Endothelial cell of umbilical vein (primary cell): Measurements from ENCODE around the gene SPEN.
"Not testable (repeated sequence)": the region's sequence is repeated elsewhere in the genome, so short reads cannot be mapped to it uniquely, and the experiment has no call there.

Experiments
- EZH2 ChIP-seq: IDR thresholded peaks from 2 replicates; pipeline ENCODE4 v1.6.1; 2012; ENCODE audit warnings: borderline replicate concordance, low read depth, mild to moderate bottlenecking, moderate library complexity, low read length, inconsistent platforms; ENCODE audit not compliant: severe bottlenecking
- FOS ChIP-seq: IDR thresholded peaks from 2 replicates; pipeline ENCODE4 v1.6.1; 2011; ENCODE audit warnings: mild to moderate bottlenecking, low read length, moderate library complexity, borderline replicate concordance; ENCODE audit not compliant: insufficient read depth
- GATA2 ChIP-seq: IDR thresholded peaks from 2 replicates; pipeline ENCODE4 v1.7.0; 2011; ENCODE audit warnings: low read depth, mild to moderate bottlenecking, moderate library complexity, mixed read lengths, low read length; ENCODE audit not compliant: insufficient read length, insufficient read depth
- JUN ChIP-seq: IDR thresholded peaks from 2 replicates; pipeline ENCODE4 v1.6.1; 2011; ENCODE audit warnings: borderline replicate concordance, low read depth; ENCODE audit not compliant: insufficient read length, insufficient read depth
- MYC ChIP-seq: IDR thresholded peaks from one replicate; pipeline ENCODE4 v1.6.1; 2011; ENCODE audit warnings: mild to moderate bottlenecking, low read depth, low read length
- POLR2A ChIP-seq: IDR thresholded peaks from 2 replicates; pipeline ENCODE4 v1.6.1; 2012; ENCODE audit warnings: low read depth, mild to moderate bottlenecking, control low read depth, low read length
- POLR2AphosphoS5 ChIP-seq: IDR thresholded peaks from 2 replicates; pipeline ENCODE4 v1.6.1; 2012; ENCODE audit warnings: low read depth, mild to moderate bottlenecking, control low read depth, low read length, moderate library complexity; ENCODE audit not compliant: insufficient read depth
- TF ChIP-seq, protein P1 (sequence below), 2 donors: IDR thresholded peaks; 1 replicate in 1 of 2; 2 replicates in 1 of 2; pipeline ENCODE4 v1.5.1; 2011; ENCODE audit warnings: low read length in 2 of 2, mild to moderate bottlenecking in 2 of 2, moderate library complexity in 2 of 2, control low read depth in 1 of 2, inconsistent platforms in 1 of 2, low read depth in 1 of 2; ENCODE audit not compliant: insufficient read depth in 1 of 2; ENCODE audit errors: extremely low read depth in 1 of 2
- TF ChIP-seq, protein P2 (sequence below): IDR thresholded peaks from 2 replicates; pipeline ENCODE4 v1.6.1; 2011; ENCODE audit not compliant: insufficient read depth, insufficient read length

DNA sequence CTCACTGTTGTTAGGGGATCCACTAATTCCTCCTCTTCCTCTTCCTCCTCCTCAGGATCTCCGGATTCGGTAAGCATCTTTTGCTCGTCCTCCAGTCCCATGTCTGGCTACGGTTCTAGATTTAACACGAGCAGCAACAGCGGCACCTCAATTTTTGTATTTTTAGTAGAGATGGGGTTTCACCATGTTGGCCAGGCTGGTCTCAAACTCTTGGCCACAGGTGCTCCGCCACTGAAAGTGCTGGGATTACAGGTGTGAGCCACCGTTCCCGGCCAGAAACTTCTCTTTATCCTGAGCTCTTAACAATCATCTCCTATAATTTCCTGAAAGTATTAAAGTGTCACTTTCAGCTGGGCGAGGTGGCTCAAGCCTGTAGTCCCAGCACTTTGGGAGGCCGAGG, 40.0 kb upstream of the SPEN start, which contains the start of gene UQCRHL:
- TF ChIP-seq, protein P1, sequence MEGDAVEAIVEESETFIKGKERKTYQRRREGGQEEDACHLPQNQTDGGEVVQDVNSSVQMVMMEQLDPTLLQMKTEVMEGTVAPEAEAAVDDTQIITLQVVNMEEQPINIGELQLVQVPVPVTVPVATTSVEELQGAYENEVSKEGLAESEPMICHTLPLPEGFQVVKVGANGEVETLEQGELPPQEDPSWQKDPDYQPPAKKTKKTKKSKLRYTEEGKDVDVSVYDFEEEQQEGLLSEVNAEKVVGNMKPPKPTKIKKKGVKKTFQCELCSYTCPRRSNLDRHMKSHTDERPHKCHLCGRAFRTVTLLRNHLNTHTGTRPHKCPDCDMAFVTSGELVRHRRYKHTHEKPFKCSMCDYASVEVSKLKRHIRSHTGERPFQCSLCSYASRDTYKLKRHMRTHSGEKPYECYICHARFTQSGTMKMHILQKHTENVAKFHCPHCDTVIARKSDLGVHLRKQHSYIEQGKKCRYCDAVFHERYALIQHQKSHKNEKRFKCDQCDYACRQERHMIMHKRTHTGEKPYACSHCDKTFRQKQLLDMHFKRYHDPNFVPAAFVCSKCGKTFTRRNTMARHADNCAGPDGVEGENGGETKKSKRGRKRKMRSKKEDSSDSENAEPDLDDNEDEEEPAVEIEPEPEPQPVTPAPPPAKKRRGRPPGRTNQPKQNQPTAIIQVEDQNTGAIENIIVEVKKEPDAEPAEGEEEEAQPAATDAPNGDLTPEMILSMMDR (IDR thresholded peaks at IDR 0.05; ENCODE audit: extremely low read depth in 1 of 2, insufficient read depth in 1 of 2, low read depth in 1 of 2, low read length in 2 of 2): not testable (repeated sequence)
- TF ChIP-seq EZH2, POLR2A, POLR2AphosphoS5, GATA2, JUN, FOS, MYC: not testable (repeated sequence)
- TF ChIP-seq, protein P2, sequence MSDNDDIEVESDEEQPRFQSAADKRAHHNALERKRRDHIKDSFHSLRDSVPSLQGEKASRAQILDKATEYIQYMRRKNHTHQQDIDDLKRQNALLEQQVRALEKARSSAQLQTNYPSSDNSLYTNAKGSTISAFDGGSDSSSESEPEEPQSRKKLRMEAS: not testable (repeated sequence)
